Measurements from ENCODE around the gene NECAB2.

DNA sequence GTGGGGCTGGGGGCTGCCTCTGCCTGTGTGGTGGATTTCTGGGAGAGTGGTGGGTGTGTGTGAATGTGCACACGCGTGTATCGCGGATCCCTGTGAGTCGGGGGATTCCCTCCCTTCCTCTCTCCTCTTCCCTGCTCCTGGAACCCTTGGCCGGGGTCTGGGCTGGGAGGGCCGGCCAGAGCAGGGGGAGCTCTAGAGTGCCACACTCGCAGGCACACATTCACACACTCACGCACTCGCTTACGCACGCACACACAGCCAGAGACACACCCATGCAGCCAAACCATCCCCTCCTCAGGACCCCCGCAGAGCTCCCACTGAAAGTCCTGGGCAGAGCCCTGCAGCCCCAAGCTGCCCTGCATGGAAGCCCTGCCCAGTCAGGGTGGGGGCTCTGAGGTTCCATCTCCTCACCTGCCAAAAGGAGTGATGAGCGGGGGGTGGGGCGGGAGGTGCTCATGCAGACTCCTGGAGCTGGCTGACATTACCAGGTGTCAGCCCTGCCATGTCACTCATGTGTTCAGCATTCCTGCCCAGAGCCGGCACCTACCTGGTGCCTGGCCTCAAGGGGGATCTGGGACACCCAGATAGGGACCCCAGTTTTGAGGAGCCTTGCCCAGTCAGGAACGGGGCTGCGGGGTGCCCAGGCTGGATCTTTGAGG is 1.9 kb downstream of the NECAB2 start:
- TF ChIP-seq POLR2A (IDR thresholded peaks at IDR 0.05; ENCODE audit: low read length) = no peak
- TF ChIP-seq GATA1 (IDR thresholded peaks at IDR 0.05; ENCODE audit: low read depth, low read length) = no peak

Measured in erythroblast (primary cell).